Testis (tissue), 3 donors: Measurements from ENCODE around the gene SLC17A7. TPM values are rescaled to one million over a fixed set of nuclear protein-coding genes. Genes with fewer than 3 reads are reported as not detected.

ENCODE experiments used
- DNase-seq: peaks from one replicate; pipeline ENCODE4 v3.0.0-alpha.2; 2019
- H3K27ac ChIP-seq, 2 donors: fragments of 200-600 bp; sonication (generic); one replicate each; pipeline ENCODE4 v1.5.1; 2019
- H3K27me3 ChIP-seq: fragments of 200-600 bp; sonication (generic); one replicate; pipeline ENCODE4 v1.5.1; 2019
- H3K36me3 ChIP-seq: fragments of 200-600 bp; sonication (generic); one replicate; pipeline ENCODE4 v1.5.1; 2017; ENCODE audit warnings: low read depth; ENCODE audit errors: missing control alignments
- H3K4me1 ChIP-seq: fragments of 200-600 bp; sonication (generic); one replicate; pipeline ENCODE4 v1.5.1; 2019
- H3K4me3 ChIP-seq, 2 donors: fragments of 200-600 bp; sonication (generic); one replicate each; pipeline ENCODE4 v1.5.1; 2017 to 2019
- H3K9me3 ChIP-seq: fragments of 200-600 bp; sonication (generic); one replicate; pipeline ENCODE4 v1.5.1; 2017
- POLR2A ChIP-seq: fragments of 450-650 bp; IDR thresholded peaks from one replicate; pipeline ENCODE4 v1.6.1; 2017; ENCODE audit warnings: antibody characterized with exemption, mild to moderate bottlenecking, moderate library complexity
- WGBS, 2 donors: methylation state at CpG; one replicate each; pipeline ENCODE4 v1.1.5; 2018; 5-methylcytosine and 5-hydroxymethylcytosine counted together
- intact Hi-C: fragments of 100-400 bp; cut with DNase I; formaldehyde crosslinking; loops from one replicate; pipeline ENCODE4 v1.15.1; 2023; ENCODE audit warnings: low total_unique reads
- polyA plus RNA-seq: library from polyadenylated mRNA; stranded (reverse); fragments of 350-450 nt; fragmentation: Illumina TruSeq; extraction: RNeasy Lipid Tissue Mini Kit (QIAGEN cat#74804); gene quantifications from one replicate; pipeline ENCODE4 v1.2.3, GENCODE V29; 2014; ENCODE audit warnings: low read depth, low replicate concordance; ENCODE audit not compliant: insufficient read depth
- total RNA-seq, 2 donors: library from RNA; depleted of rRNA; stranded (reverse); fragments of >200 nt; gene quantifications; one replicate each; pipeline ENCODE4 v1.2.3, GENCODE V29; 2016
- TF ChIP-seq, protein P1 (sequence below), 3 experiments: fragments of 450-650 bp in 2 of 3; fragments of 200-600 bp in 1 of 3; sonication (generic) in 1 of 3; IDR thresholded peaks; one replicate each; pipeline ENCODE4 v1.5.1; 2016 to 2019; ENCODE audit warnings: antibody characterized with exemption in 3 of 3, mild to moderate bottlenecking in 2 of 3, moderate library complexity in 1 of 3

Gene SLC17A7
- total and polyA plus RNA-seq, 3 donors from 2014 or later, result 2.2 to 3.2 (median 2.7) TPM

- WGBS, 2 donors, result 20 to 41% methylated on average over 21 to 62 of the region's 63 CpGs
- DNase-seq, result no peak
- TF ChIP-seq, protein P1, sequence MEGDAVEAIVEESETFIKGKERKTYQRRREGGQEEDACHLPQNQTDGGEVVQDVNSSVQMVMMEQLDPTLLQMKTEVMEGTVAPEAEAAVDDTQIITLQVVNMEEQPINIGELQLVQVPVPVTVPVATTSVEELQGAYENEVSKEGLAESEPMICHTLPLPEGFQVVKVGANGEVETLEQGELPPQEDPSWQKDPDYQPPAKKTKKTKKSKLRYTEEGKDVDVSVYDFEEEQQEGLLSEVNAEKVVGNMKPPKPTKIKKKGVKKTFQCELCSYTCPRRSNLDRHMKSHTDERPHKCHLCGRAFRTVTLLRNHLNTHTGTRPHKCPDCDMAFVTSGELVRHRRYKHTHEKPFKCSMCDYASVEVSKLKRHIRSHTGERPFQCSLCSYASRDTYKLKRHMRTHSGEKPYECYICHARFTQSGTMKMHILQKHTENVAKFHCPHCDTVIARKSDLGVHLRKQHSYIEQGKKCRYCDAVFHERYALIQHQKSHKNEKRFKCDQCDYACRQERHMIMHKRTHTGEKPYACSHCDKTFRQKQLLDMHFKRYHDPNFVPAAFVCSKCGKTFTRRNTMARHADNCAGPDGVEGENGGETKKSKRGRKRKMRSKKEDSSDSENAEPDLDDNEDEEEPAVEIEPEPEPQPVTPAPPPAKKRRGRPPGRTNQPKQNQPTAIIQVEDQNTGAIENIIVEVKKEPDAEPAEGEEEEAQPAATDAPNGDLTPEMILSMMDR (IDR thresholded peaks at IDR 0.05), result no peak
- no peak for TF ChIP-seq POLR2A
- Histone ChIP-seq H3K4me3 (no peak overlapping the region), H3K9me3 (no peaks in the 10 kb centered on the region), H3K4me1 (peaks cover 8% of the 10 kb centered on the region), H3K27ac (no peak overlapping the region), H3K27me3 (no peaks in the 10 kb centered on the region), H3K36me3 (no peaks in the 10 kb centered on the region)
- intact Hi-C loops, result no loop called here
These were observed 8.9 kb downstream of the SLC17A7 start for GRCh38 chr19:49432141-49433073.

- H3K27me3 ChIP-seq, result no peaks in the 10 kb centered on the region
- WGBS, 2 donors, result 41 to 59% methylated on average over 28 to 29 of the region's 29 CpGs
- DNase-seq, result no peak
- TF ChIP-seq, protein P1 (IDR thresholded peaks at IDR 0.05), result no peak
- no peak for TF ChIP-seq POLR2A
- H3K36me3 ChIP-seq, result no peaks in the 10 kb centered on the region
- intact Hi-C loops, result no loop called here
- H3K4me1 ChIP-seq, result peaks cover 9% of the 10 kb centered on the region
- H3K27ac ChIP-seq, result no peak overlapping the region
- H3K9me3 ChIP-seq, result no peaks in the 10 kb centered on the region
- H3K4me3 ChIP-seq, result peak overlapping the region in 1 of 2 donors; percentile 6
These were observed 10.0 kb downstream of the SLC17A7 start for GRCh38 chr19:49431330-49431749.

- Histone ChIP-seq H3K27ac (no peak overlapping the region), H3K27me3 (peaks cover 4% of the 10 kb centered on the region), H3K4me3 (peak overlapping the region in 1 of 2 donors; percentile 6), H3K4me1 (peaks cover 13% of the 10 kb centered on the region), H3K9me3 (no peaks in the 10 kb centered on the region), H3K36me3 (no peaks in the 10 kb centered on the region)
- TF ChIP-seq, protein P1 (IDR thresholded peaks at IDR 0.05), result no peak
- no peak for TF ChIP-seq POLR2A
- intact Hi-C loops, result no loop called here
- DNase-seq, result no peak
- WGBS, 2 donors, result 57 to 58% methylated on average over 23 to 28 of the region's 28 CpGs
These were observed 10.5 kb downstream of the SLC17A7 start for GRCh38 chr19:49430678-49431329.

GRCh38 chr19:49430172-49430677, 11.1 kb downstream of the SLC17A7 start:
- no peaks in the 10 kb centered on the region for H3K36me3 ChIP-seq
- 48 to 59% methylated on average over 4 to 9 of the region's 9 CpGs for WGBS, 2 donors
- no peak for DNase-seq
- H3K27me3 ChIP-seq, result peaks cover 4% of the 10 kb centered on the region
- peaks cover 14% of the 10 kb centered on the region for H3K4me1 ChIP-seq
- H3K27ac ChIP-seq, result no peak overlapping the region
- TF ChIP-seq, protein P1 (IDR thresholded peaks at IDR 0.05), result no peak
- TF ChIP-seq POLR2A, result no peak
- intact Hi-C loops, result no loop called here
- no peaks in the 10 kb centered on the region for H3K9me3 ChIP-seq
- H3K4me3 ChIP-seq, result no peak overlapping the region
